Tibial artery (tissue), 4 donors: ENCODE results near the gene ARMCX6.
"Not testable (repeated sequence)": the region's sequence is repeated elsewhere in the genome, so short reads cannot be mapped to it uniquely, and the experiment has no call there.

ENCODE experiments used
- DNase-seq, 2 donors: peaks; one replicate each; pipeline ENCODE4 v3.0.0-alpha.2; 2019
- H3K27ac ChIP-seq, 2 donors: fragments of 200-600 bp; sonication (generic) in 1 of 2; 1 replicate in 1 of 2; 2 replicates in 1 of 2; pipeline ENCODE4 v1.5.1; 2018 to 2019; ENCODE audit warnings: mild to moderate bottlenecking in 1 of 2
- H3K27me3 ChIP-seq, 2 donors: fragments of 200-600 bp; sonication (generic) in 1 of 2; one replicate each; pipeline versions ENCODE4 v1.5.1 to v1.6.0; 2016 to 2019
- H3K36me3 ChIP-seq, 3 donors: fragments of 200-600 bp; sonication (generic) in 2 of 3; one replicate each; pipeline ENCODE4 v1.5.1; 2016 to 2019; ENCODE audit warnings: mild to moderate bottlenecking in 2 of 3
- H3K4me1 ChIP-seq, 4 donors: fragments of 200-600 bp; sonication (generic) in 2 of 4; 1 replicate in 3 of 4; 2 replicates in 1 of 4; pipeline ENCODE4 v1.5.1; 2016 to 2019
- H3K4me3 ChIP-seq, 2 donors: fragments of 200-600 bp; sonication (generic) in 1 of 2; 1 replicate in 1 of 2; 2 replicates in 1 of 2; pipeline ENCODE4 v1.5.1; 2018 to 2019; ENCODE audit warnings: mild to moderate bottlenecking in 2 of 2
- H3K9me3 ChIP-seq, 3 donors: fragments of 200-600 bp; sonication (generic) in 1 of 3; one replicate each; pipeline ENCODE4 v1.5.1; 2016 to 2019
- CTCF ChIP-seq, 2 experiments: fragments of 200-600 bp in 1 of 2; fragments of 450-650 bp in 1 of 2; IDR thresholded peaks; one replicate each; pipeline ENCODE4 v1.5.1; 2017 to 2019; ENCODE audit warnings: antibody characterized with exemption in 2 of 2, mild to moderate bottlenecking in 1 of 2, moderate library complexity in 1 of 2
- intact Hi-C: fragments of 100-400 bp; cut with DNase I; formaldehyde crosslinking; loops from one replicate; pipeline ENCODE4 v1.15.0; 2023; ENCODE audit warnings: low total_unique reads

The ARMCX6 gene

GRCh38 chrX:101605146-101605545 lies 12.7 kb downstream of the ARMCX6 start:
- intact Hi-C loops = no loop called here
- TF ChIP-seq CTCF (IDR thresholded peaks at IDR 0.05) = no peak
- no peak for DNase-seq
- H3K27me3 ChIP-seq = no peaks in the 10 kb centered on the region
- H3K9me3 ChIP-seq = no peaks in the 10 kb centered on the region
- no peaks in the 10 kb centered on the region for H3K36me3 ChIP-seq
- no peak overlapping the region for H3K27ac ChIP-seq
- H3K4me1 ChIP-seq = no peaks in the 10 kb centered on the region
- no peak overlapping the region for H3K4me3 ChIP-seq

GRCh38 chrX:101602077-101602476 lies 15.7 kb downstream of the ARMCX6 start:
- TF ChIP-seq CTCF (IDR thresholded peaks at IDR 0.05) = no peak
- DNase-seq = no peak
- no peaks in the 10 kb centered on the region for H3K4me1 ChIP-seq
- H3K27ac ChIP-seq = no peak overlapping the region
- H3K9me3 ChIP-seq = no peaks in the 10 kb centered on the region
- H3K36me3 ChIP-seq = no peaks in the 10 kb centered on the region
- intact Hi-C loops = no loop called here
- no peak overlapping the region for H3K4me3 ChIP-seq
- H3K27me3 ChIP-seq = no peaks in the 10 kb centered on the region

- H3K27ac ChIP-seq, DNase-seq, H3K4me1 ChIP-seq, H3K36me3 ChIP-seq, H3K9me3 ChIP-seq, H3K27me3 ChIP-seq, H3K4me3 ChIP-seq: not testable (repeated sequence)
- intact Hi-C loops = loop anchor here (10.0 kb wide), 1 partner anchor 205 kb away; no protein-coding TSS in a partner anchor
Measured at GRCh38 chrX:101599592-101599991, 18.2 kb downstream of the ARMCX6 start.

GRCh38 chrX:101595739-101596419 lies 21.9 kb downstream of the ARMCX6 start:
- TF ChIP-seq CTCF (IDR thresholded peaks at IDR 0.05) = peak; percentile 45 to 70
- Histone ChIP-seq H3K36me3 (no peaks in the 10 kb centered on the region), H3K9me3 (no peaks in the 10 kb centered on the region), H3K27me3 (no peaks in the 10 kb centered on the region), H3K4me3 (no peak overlapping the region), H3K27ac (no peak overlapping the region), H3K4me1 (no peaks in the 10 kb centered on the region)
- intact Hi-C loops = loop anchor here (10.0 kb wide), 1 partner anchor 209 kb away; no protein-coding TSS in a partner anchor
- DNase-seq = no peak
